ENCODE results near the gene PSME3. TPM values are rescaled to one million over a fixed set of nuclear protein-coding genes. Genes with fewer than 3 reads are reported as not detected.

The PSME3 gene
- total RNA-seq, 1 experiment from 2014 or later = 222 TPM

DNA sequence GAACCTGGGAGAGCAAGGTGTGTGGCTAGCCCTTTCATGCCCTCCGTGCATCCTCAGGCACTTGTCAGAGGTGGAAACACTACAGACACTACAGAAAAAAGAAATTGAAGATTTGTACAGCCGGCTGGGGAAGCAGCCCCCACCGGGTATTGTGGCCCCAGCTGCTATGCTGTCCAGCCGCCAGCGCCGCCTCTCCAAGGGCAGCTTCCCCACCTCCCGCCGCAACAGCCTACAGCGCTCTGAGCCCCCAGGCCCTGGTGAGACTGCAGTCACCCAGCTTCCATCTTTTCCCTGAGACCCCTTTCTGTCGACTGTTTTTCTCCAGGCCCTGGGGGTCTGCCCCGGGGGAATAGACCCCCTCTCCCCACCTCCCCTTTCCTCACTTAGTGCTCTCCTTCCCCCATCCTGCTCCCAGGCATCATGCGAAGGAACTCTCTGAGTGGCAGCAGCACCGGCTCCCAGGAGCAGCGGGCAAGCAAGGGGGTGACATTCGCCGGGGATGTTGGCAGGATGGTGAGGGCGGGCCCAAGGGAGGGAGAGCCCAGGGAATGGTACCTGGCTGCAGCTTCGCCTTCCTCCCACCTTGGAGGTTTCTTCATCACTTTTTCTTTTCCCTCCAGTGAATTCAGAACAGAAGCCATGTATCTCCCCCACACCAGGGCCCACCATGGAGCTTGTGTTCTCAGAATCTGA lies 37.0 kb upstream of the PSME3 start:
- H2BK20ac ChIP-seq (ENCODE audit: low read depth, low read length, poor library complexity, severe bottlenecking) = no peak overlapping the region
- WGBS (ENCODE audit: extremely low coverage, insufficient read length, low lambda C conversion rate) = no CpG with 5 or more reads among the region's 18 CpGs
- no peak overlapping the region for H3K27ac Mint-ChIP-seq

More for the DNA sequence above, 37.0 kb upstream of the PSME3 start:
- H3K14ac ChIP-seq (ENCODE audit: insufficient read depth, low read length) = no peak overlapping the region
- H2BK5ac ChIP-seq (ENCODE audit: insufficient read length, low read length) = no peak overlapping the region
- H3K9ac ChIP-seq (ENCODE audit: extremely low read depth, insufficient read length, low read length) = no peak overlapping the region
- no peak overlapping the region for H2AFZ ChIP-seq (ENCODE audit: low read length)
- TF ChIP-seq, protein P1, sequence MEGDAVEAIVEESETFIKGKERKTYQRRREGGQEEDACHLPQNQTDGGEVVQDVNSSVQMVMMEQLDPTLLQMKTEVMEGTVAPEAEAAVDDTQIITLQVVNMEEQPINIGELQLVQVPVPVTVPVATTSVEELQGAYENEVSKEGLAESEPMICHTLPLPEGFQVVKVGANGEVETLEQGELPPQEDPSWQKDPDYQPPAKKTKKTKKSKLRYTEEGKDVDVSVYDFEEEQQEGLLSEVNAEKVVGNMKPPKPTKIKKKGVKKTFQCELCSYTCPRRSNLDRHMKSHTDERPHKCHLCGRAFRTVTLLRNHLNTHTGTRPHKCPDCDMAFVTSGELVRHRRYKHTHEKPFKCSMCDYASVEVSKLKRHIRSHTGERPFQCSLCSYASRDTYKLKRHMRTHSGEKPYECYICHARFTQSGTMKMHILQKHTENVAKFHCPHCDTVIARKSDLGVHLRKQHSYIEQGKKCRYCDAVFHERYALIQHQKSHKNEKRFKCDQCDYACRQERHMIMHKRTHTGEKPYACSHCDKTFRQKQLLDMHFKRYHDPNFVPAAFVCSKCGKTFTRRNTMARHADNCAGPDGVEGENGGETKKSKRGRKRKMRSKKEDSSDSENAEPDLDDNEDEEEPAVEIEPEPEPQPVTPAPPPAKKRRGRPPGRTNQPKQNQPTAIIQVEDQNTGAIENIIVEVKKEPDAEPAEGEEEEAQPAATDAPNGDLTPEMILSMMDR (conservative IDR thresholded peaks at IDR 0.05) = no peak
- no peaks in the 10 kb centered on the region; the same call in 1 of the 2 replicates for H3K4me1 ChIP-seq (ENCODE audit: insufficient read depth, low read length)
- H3K4me2 ChIP-seq (ENCODE audit: insufficient read depth, insufficient read length, low read length) = no peak overlapping the region
- no peaks in the 10 kb centered on the region for H3K79me2 ChIP-seq (ENCODE audit: insufficient read depth, low read length)
- H3K4ac ChIP-seq (ENCODE audit: low read depth, low read length) = no peak overlapping the region
- Mint-ChIP-seq H3K4me1 (peaks cover 6 to 7% of the 10 kb centered on the region in 2 experiments), H3K27me3 (ENCODE audit: low read depth) (peaks cover 22% of the 10 kb centered on the region), H3K4me3 (peak overlapping the region in 1 of 2 experiments; percentile 30; a peak in 2 of 5 replicates), H3K36me3 (ENCODE audit: insufficient read depth in 1 of 3, low read depth in 3 of 3) (peaks cover 5 to 24% (median 20%) of the 10 kb centered on the region in 3 experiments; a peak in 6 of 7 replicates), H3K9me3 (peaks cover 5 to 8% of the 10 kb centered on the region in 2 experiments)
- H3K23ac ChIP-seq (ENCODE audit: insufficient read length, low read depth, low read length) = no peak overlapping the region
- no peak overlapping the region for H3T11ph ChIP-seq (ENCODE audit: low read length)
- no peak overlapping the region for H4K5ac ChIP-seq (ENCODE audit: insufficient read length, low read depth, low read length)
- H3K79me1 ChIP-seq (ENCODE audit: insufficient read depth, low read depth, low read length, poor library complexity, severe bottlenecking) = no peaks in the 10 kb centered on the region
- H2AK5ac ChIP-seq (ENCODE audit: insufficient read length, low read length) = no peak overlapping the region
- H3K18ac ChIP-seq (ENCODE audit: insufficient read length, low read depth, low read length) = no peak overlapping the region
- H3K27me3 ChIP-seq (ENCODE audit: insufficient read depth, low read length) = no peaks in the 10 kb centered on the region
- H3K23me2 ChIP-seq (ENCODE audit: insufficient read length, low read depth, low read length, poor library complexity, severe bottlenecking) = no peaks in the 10 kb centered on the region
- no peak overlapping the region for H2BK15ac ChIP-seq (ENCODE audit: low read depth, low read length)
- H3K56ac ChIP-seq (ENCODE audit: insufficient read length, low read depth, low read length) = no peak overlapping the region
- no peak overlapping the region for H2BK12ac ChIP-seq (ENCODE audit: insufficient read length, low read depth, low read length)
- H3K27ac ChIP-seq (ENCODE audit: insufficient read length, low read depth, low read length) = no peak overlapping the region
- no peak for DNase-seq
- H4K91ac ChIP-seq (ENCODE audit: insufficient read length, low read depth, low read length) = no peak overlapping the region
- no peak overlapping the region for H4K8ac ChIP-seq (replicated peaks; ENCODE audit: insufficient read length, low read depth, low read length)
- no peaks in the 10 kb centered on the region for H3K9me3 ChIP-seq (ENCODE audit: control insufficient read depth, low read depth, low read length)
- no peaks in the 10 kb centered on the region for H4K20me1 ChIP-seq (ENCODE audit: control insufficient read depth, insufficient read depth, insufficient read length)
- H2BK120ac ChIP-seq (ENCODE audit: low read depth, low read length, poor library complexity, severe bottlenecking) = no peak overlapping the region
